ENCODE results near the gene KRTAP16-1.
"Not testable (repeated sequence)": the region's sequence is repeated elsewhere in the genome, so short reads cannot be mapped to it uniquely, and the experiment has no call there.

Gene KRTAP16-1

DNA sequence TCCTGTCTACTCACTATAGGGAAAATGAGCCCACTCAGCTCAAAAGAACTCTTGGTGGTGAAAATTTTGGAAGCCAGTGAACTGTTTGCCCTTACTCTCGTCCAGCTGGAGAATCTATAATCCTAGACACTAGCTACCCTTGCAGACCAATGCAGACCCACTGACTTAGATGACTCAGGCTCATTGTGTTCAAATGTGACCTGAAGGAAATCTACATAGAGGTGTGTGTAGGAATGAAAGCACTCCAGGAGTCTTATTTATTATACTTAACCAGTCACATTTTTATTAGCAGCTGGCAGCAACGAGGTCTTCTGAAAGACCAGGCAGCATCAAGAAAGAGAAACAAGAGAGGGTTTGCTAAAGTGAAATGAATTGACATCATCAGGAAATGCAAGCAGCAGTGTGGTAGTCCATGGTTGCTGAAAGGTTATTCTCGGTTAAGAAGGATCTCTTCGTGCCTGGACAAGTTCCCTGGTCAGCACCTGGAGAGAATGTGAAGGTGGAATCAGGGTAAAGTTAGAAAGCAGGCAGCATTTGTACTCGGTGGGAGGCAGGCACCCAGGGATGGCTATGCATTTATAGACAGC is 7.8 kb downstream of the KRTAP16-1 start:
- DNase-seq = no peak

GRCh38 chr17:41298458-41299135 is 10.5 kb downstream of the KRTAP16-1 start:
- DNase-seq = no peak

DNA sequence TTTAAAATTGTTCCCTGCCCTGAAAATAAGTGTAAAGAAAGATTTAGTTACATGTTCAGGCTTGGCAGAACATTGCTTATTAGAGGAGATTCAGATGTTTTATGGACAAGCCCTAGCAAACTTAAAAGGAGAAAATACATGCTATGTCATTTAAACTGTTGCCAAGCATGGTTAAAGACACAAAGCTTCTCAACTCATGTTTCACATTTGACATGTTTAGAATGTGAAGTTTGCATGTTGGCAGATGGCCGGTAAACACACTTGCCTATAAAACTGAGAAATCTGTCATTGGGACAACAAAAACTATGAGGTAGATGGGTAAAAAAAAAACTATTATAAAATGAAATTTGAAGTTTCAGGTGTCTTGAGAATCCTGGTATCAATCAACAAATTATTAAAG is 12.3 kb downstream of the KRTAP16-1 start:
- no peak for DNase-seq

DNA sequence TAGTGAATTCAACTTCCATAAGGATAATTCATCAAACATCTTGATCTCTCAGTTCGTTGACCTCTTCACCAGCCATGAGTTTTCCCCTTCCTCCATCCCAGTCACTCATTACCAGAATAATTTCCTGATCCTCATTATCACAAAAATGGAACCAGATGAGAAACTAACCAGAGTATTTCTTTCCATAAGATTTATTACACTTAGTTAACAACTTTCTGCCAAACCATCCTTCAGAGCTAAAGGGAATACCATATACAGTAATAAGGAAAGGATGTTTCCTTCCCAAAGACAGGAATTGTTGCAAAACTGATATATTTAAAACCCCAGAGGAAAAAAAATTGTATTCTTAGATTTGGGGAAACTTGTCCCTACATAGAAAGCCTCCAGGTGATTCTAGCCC is 15.1 kb downstream of the KRTAP16-1 start:
- DNase-seq = no peak

GRCh38 chr17:41287050-41287449 is 22.1 kb downstream of the KRTAP16-1 start:
- no peak for DNase-seq

- DNase-seq = no peak
These were observed 24.6 kb downstream of the KRTAP16-1 start for GRCh38 chr17:41284546-41284945.

DNA sequence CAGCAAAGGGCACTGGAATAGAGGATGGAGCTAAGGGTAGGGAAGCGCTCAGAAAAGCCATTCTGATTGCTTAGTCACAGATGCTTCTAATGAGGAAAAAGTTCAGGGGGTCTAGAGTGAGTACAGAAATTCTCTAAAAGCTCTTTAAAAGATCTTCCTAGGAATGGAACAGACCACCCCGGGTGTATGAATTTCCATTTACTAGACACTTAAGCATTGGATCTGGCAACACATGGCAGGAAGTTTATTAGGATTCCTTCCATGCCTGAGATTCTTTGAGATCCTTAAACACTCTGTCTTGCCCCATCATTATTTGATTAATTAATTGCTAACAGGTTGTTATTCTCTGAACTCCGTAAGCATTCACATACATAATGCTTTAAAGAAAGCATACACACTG is 25.1 kb downstream of the KRTAP16-1 start:
- DNase-seq = no peak

DNA sequence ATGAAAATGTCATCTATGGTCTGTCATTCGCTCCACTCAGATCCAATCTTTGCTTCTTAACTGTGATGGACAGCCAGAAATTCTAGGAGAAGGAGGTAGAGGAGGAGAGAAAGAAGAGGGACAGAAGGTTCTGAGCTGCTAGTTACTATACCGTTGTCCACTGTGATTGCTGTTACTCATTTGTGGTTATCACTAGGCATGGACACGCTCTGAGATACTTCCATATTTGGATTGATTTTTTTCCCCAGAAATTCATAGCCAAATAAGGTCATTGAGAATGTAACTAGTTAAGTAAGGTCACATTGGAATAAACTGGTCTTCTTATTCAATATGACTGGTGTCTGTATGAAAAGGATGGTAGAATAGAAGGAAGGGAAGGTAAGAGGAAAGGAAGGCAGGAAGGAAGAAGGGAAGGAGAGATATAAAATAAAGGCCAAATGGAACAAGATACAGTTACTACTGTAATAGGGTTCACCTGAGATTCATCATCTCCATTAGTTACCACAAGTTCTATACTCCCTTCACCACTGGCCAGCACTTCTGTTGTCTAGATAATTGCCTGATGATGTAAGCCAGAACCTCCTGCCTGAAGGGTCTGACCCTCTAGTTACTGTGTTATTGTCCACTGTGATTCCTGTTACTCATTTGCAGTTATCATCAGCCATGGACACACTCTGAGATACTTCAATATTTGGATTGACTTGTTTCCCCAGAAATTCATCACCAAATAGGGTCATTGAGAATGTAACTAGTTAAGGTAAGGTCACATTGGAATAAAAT is 30.7 kb downstream of the KRTAP16-1 start:
- no peak for DNase-seq

GRCh38 chr17:41275648-41276190 is 33.4 kb downstream of the KRTAP16-1 start, which contains the start of gene KRTAP9-7:
KRTAP9-7 (plus strand) TSS chr17:41275698; CDS start chr17:41275698, 0 bp downstream.
- not testable (repeated sequence) for DNase-seq

DNA sequence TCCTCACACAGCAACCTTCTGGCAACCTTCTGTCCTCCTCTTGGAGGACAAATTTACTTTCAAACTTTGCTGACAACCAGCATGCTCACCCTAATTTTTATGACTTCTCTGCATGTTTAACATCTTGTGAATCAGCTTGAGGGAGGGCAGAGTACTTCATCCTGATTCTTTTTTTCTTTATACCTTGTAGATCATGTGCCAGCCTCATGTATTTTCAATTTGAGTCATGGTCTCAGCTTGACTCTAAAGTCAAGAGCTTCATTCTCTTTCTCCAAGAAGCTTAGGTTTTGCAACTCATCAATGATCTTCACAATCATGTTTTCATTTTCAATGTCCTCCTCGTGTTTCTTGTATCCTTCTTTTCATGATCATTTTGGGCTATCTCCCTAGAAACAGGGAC is 37.3 kb downstream of the KRTAP16-1 start:
- no peak for DNase-seq

- not testable (repeated sequence) for DNase-seq
These were observed 37.8 kb downstream of the KRTAP16-1 start for GRCh38 chr17:41271323-41271722.

- DNase-seq = no peak
These were observed 41.4 kb downstream of the KRTAP16-1 start for GRCh38 chr17:41267711-41268110.

- no peak for DNase-seq
These were observed 44.0 kb downstream of the KRTAP16-1 start, which contains the start of gene KRTAP9-6 for GRCh38 chr17:41265078-41265477. KRTAP9-6 (plus strand) TSS chr17:41265378; CDS start chr17:41265378, 0 bp downstream.

DNA sequence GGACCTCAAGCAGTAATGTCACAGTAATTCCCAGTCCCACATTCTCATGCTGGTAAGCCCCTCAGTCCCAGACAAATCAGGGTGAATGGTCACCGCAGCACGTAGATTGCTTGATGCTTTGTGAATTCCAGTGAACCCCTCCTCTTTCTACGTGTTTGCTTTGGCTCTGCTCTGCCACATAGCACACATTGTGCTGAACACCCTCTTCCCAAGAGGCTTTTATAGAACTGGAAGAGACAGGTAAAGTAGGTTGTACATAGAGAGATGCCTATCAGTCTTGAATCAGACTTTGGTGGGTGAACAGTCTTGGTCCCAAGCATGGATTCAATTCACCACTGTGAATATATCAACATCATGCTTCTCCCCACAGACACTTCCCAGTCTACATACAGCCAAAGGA is 44.5 kb downstream of the KRTAP16-1 start:
- DNase-seq = no peak

GRCh38 chr17:41263212-41263611 is 45.9 kb downstream of the KRTAP16-1 start:
- DNase-seq = no peak

DNA sequence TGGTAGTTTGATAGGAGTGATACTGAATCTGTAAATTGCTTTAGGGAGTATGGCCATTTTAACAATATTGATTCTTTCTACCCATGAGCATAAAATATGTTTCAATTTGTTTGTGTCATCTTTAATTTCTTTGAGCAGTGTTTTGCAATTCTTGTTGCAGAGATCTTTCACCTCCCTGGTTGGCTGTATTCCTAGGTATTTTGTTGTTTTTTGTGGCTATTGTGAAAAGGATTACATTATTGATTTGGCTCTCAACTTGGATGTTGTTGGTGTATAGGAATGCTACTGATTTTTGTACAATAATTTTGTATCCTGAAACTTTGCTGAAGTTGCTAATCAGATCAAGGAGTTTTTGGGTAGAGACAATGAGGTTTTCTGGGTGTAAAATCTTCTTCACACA is 50.7 kb downstream of the KRTAP16-1 start:
- no peak for DNase-seq

All from NCI-H774 (cell line).